SKM-1 treated with dmso at 0.1 percent for 144 hours (cell line): ENCODE results near the gene CXCL13.
"Not testable (repeated sequence)": the region's sequence is repeated elsewhere in the genome, so short reads cannot be mapped to it uniquely, and the experiment has no call there.

Source experiments
- DNase-seq: peaks from one replicate; lab custom pipeline; 2025; ENCODE audit not compliant: unreplicated experiment; lab: John Stamatoyannopoulos, UW

Gene CXCL13

GRCh38 chr4:77600521-77601451 lies 4.8 kb upstream of the CXCL13 start:
- DNase-seq, result peak; percentile 25

GRCh38 chr4:77601614-77602187 lies 3.9 kb upstream of the CXCL13 start:
- DNase-seq, result no peak

- DNase-seq, result no peak
Measured at GRCh38 chr4:77613267-77613666, 7.6 kb downstream of the CXCL13 start.

GRCh38 chr4:77615153-77615552 lies 9.5 kb downstream of the CXCL13 start:
- no peak for DNase-seq

GRCh38 chr4:77617203-77617602 lies 11.6 kb downstream of the CXCL13 start:
- DNase-seq, result no peak

GRCh38 chr4:77618383-77619241 lies 13.0 kb downstream of the CXCL13 start:
- peak; percentile 58 for DNase-seq

DNA sequence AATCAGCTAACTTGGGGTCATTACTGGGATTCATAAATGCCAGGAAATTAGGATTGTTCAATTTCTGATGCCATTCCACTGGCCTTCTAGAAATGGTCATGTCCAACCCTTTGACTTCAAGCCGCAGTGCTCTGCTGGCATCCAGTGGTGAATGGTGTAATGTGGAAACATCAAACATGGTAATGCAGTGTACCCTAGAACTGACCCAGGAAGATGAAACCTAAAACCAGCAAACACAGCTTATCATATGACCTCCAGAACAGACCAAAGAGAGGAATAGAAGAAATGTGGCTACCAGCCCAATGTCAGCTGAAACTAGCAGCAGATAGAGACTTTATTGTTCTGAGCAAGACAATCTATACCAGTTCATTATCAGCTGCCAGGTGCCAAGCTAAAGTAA lies 13.8 kb downstream of the CXCL13 start:
- no peak for DNase-seq

GRCh38 chr4:77621254-77621653 lies 15.6 kb downstream of the CXCL13 start:
- DNase-seq, result no peak

- DNase-seq, result no peak
Measured at GRCh38 chr4:77623091-77623490, 17.5 kb downstream of the CXCL13 start.

DNA sequence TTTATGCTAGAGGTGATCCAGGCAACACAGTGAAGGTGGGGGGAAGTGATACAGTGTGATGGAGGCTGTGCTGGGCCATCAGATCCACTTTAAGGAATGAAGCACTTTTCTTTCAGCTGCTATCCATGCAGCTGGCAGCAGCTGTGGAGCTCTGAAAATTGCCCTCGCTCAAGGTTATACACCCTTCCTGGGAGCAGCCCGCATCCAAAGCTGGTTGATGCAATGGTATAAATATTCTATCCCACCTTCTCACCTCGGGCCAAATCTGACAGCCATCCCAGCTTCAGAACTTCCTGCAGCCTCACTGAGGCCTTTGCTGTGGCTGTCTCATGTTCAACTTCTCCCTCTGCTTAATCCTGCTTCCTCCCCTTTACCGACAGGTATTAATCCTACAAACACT lies 18.6 kb downstream of the CXCL13 start:
- no peak for DNase-seq

DNA sequence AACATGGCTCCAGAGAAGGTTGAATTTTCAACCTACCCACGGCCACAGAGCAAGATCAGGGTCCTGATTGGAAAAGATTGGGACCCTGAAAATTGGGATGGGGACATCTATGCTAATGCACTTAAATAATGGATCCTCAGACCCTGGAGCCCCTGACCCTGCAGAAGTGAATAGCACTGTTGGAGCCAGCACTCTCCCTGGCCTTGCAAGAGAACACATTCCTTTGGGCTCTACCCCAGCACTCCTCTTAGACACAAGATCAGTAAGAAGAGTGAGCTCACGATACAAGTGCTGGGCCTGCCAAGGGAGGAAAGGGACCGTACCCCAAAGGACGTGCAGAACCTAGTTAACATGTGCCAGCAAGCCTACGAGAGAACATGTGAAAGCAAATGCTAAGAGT lies 19.9 kb downstream of the CXCL13 start:
- no peak for DNase-seq

DNA sequence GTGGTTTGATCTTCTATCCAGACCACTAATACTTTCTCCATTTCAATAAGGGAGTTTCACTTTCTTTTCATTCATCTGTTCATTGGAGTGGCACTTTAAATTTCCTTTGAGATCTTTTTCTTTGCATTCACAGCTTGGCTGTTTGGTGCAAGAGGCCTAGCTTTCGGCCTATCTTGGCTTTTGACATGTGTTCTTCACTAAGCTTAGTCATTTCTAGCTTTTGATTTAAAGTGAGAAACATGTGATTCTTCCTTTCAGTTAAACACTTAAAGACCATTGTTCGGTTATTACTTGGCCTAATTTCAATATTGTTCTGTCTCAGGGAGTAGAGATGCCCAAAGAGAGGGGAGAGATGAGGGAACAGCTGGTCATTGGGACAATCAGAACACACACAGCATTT lies 24.3 kb downstream of the CXCL13 start:
- DNase-seq, result no peak

DNA sequence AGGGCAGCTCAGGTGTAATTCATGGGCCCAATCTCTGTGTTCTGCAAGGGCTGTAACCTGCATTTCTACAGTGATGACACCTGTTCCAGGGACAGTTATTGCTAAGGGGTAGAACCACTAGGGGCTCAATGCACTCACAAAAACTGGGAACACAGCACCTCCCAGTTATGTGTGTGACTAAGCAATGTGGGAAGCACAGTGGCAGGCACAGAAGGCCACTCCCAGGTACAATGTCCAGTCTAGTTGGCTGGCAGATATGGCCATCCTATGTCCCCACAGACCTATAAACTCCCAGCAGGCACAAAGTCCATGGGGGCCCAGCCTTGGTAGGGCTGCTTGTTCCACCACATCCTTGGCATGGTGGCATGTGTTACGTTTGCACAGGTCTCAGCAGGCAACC lies 25.7 kb downstream of the CXCL13 start:
- no peak for DNase-seq

GRCh38 chr4:77634132-77634785 lies 28.6 kb downstream of the CXCL13 start:
- DNase-seq, result no peak

DNA sequence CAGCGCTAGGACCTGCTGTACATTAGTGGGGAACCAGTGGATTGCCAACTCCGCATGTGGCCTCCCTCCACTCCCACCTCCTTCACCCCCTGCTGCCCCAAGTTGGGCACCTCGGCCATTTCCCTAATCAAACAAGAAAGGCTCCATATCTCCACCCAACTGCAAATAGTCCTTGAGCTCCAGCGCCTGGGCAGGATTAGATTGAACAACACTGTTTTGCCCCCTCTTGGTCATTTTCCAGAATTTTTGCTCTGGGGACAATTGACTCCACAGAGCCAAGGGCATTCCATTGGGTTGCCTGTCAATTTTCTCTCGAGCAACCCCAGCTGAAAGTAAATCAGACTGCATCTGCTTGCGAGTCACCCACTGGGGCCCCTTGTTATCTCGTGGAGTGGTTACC lies 29.6 kb downstream of the CXCL13 start:
- DNase-seq, result no peak

DNA sequence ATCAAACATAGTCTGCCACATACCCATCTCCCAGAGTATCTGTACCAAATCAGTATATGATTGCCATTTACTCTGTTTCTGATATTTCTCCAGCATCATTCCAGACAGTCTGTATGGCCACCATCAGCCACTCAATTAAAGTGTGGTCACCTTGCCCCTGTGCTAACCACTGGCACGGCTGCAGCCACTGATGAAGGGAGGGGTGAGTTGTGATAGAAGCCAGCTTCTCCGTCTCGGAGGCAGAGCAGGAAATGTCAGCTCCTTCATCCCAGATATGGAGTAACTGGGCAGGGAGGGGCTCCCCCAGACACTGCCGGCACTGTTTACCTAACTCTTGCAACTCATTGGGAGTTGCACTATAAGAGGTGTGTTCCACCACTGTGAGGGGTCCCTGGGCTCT lies 30.3 kb downstream of the CXCL13 start:
- no peak for DNase-seq

GRCh38 chr4:77636902-77637301 lies 31.3 kb downstream of the CXCL13 start:
- DNase-seq, result no peak

GRCh38 chr4:77644069-77644468 lies 38.4 kb downstream of the CXCL13 start:
- DNase-seq, result not testable (repeated sequence)

GRCh38 chr4:77650787-77651186 lies 45.2 kb downstream of the CXCL13 start:
- DNase-seq, result no peak

GRCh38 chr4:77651820-77652219 lies 46.2 kb downstream of the CXCL13 start:
- DNase-seq, result no peak

GRCh38 chr4:77652237-77652897 lies 46.7 kb downstream of the CXCL13 start:
- no peak for DNase-seq
